IPS-18a (cell line): ENCODE data around the gene TXNRD2.

Experiments
- H3K27ac ChIP-seq: one replicate; pipeline ENCODE4 v1.5.1; 2013; ENCODE audit warnings: low read length
- H3K27me3 ChIP-seq: one replicate; pipeline ENCODE4 v1.6.1; 2013; ENCODE audit warnings: mild to moderate bottlenecking, low read length; ENCODE audit not compliant: control insufficient read depth, insufficient read depth
- H3K36me3 ChIP-seq: one replicate; pipeline ENCODE4 v1.6.1; 2013; ENCODE audit warnings: low read depth, low read length; ENCODE audit not compliant: control insufficient read depth
- H3K4me1 ChIP-seq: one replicate; pipeline ENCODE4 v1.6.1; 2013; ENCODE audit warnings: low read depth, low read length; ENCODE audit not compliant: control insufficient read depth
- H3K4me3 ChIP-seq: one replicate; pipeline ENCODE4 v1.5.1; 2013; ENCODE audit warnings: low read length
- H3K9ac ChIP-seq: one replicate; pipeline ENCODE4 v1.6.1; 2013; ENCODE audit warnings: mild to moderate bottlenecking, low read length, moderate library complexity
- H3K9me3 ChIP-seq: one replicate; pipeline ENCODE4 v1.6.1; 2013; ENCODE audit warnings: low read depth, low read length; ENCODE audit not compliant: control insufficient read depth

The TXNRD2 gene

DNA sequence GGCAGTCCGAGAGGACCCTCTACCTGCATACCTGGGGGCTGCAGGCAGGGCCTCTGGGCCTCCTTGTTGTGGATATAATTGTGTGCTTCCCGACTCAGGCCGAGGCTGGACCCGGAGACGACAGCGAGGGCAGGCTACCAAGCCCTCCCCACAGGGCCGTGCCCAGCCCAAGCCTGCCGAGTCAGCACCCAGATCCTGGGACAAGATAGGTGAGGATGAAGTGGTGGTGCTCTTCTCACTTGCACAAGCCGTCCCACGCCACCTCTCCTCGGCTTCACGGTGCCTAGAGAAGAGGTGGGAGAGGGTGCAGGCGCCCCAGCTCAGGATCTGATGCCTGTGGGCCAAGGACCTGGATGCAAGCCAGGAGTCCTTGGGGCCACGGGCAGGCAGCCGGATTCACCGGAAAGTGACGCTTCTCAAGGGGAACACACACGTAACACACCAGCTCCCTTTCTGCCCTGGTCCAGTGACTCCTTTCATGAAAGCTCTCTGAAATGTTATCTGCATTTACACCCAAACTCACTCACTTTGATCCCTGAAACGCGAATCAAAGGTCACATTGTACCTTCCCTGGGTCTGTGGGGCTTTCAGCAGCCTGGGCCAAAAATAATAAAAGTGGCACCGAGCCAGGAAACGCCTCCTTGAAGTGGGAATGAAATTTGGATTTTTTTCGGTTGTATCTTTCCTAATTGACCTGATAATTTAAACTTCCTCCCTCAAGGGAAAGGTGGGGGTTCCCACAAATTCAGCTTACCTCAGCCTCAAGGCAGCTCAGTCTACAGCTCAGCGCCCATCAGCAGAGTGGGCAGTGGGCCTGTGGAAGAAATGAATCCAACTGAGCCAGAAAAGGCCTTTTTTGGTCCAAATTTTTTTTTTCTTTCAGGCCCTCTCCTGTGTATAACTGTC is 85.9 kb downstream of the TXNRD2 start:
- Histone ChIP-seq H3K4me3 (peak overlapping the region; percentile 79), H3K9ac (peak overlapping the region; percentile 81), H3K9me3 (no peaks in the 10 kb centered on the region), H3K27ac (no peak overlapping the region), H3K4me1 (peaks cover 19% of the 10 kb centered on the region), H3K36me3 (peaks cover 12% of the 10 kb centered on the region), H3K27me3 (no peaks in the 10 kb centered on the region)

DNA sequence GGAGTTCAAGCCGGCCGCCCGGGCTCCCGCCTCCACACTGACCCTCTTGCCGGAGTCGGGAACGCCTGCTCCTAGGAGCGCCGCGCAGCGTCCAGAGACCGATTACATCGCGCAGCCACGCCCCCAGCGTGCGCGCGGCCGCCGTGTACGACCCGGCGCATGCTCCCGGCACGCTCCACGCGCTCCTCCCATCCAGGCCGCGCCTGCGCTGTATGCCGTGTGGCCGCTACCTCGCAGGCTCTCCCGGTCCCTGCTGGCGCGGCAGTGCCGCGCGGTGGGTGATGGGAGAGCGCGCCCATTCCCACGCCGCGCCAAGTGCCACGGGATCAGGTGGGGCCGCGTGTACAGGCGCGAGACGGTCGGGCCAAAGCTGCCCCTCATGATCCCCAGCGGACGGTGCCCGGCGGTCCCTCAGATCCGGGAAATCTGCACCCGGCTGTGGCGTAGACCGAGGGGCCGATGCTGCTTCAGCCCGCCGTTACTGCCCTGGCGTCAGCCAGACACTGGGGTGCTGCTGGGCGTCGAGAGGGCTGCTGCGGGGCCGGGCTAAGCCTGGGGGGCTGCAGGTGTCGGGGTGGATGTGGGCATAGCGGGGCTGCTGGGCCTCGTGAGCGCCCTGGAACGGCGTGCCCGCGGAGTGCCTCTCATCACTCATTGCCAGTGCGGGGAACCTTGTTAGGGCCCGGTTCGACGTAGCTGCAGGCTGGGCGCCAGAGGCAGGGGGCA is 86.7 kb downstream of the TXNRD2 start, which contains the start of the genes GNB1L and RTL10:
TSS of gene GNB1L (minus strand) at position 97 of the 726 bp plus-strand sequence. CDS start 33,519 bp downstream, outside the sequence.
TSS of gene RTL10 (minus strand) at position 97 of the 726 bp plus-strand sequence. CDS start 2,613 bp downstream, outside the sequence.
- peaks cover 21% of the 10 kb centered on the region for H3K36me3 ChIP-seq
- H3K9me3 ChIP-seq, result no peaks in the 10 kb centered on the region
- H3K27me3 ChIP-seq, result no peaks in the 10 kb centered on the region
- H3K4me3 ChIP-seq, result peak within 1 kb of the TSS; percentile 79
- H3K9ac ChIP-seq, result peak within 1 kb of the TSS; percentile 81
- H3K4me1 ChIP-seq, result peaks cover 19% of the 10 kb centered on the region
- peak within 1 kb of the TSS; percentile 49 for H3K27ac ChIP-seq

DNA sequence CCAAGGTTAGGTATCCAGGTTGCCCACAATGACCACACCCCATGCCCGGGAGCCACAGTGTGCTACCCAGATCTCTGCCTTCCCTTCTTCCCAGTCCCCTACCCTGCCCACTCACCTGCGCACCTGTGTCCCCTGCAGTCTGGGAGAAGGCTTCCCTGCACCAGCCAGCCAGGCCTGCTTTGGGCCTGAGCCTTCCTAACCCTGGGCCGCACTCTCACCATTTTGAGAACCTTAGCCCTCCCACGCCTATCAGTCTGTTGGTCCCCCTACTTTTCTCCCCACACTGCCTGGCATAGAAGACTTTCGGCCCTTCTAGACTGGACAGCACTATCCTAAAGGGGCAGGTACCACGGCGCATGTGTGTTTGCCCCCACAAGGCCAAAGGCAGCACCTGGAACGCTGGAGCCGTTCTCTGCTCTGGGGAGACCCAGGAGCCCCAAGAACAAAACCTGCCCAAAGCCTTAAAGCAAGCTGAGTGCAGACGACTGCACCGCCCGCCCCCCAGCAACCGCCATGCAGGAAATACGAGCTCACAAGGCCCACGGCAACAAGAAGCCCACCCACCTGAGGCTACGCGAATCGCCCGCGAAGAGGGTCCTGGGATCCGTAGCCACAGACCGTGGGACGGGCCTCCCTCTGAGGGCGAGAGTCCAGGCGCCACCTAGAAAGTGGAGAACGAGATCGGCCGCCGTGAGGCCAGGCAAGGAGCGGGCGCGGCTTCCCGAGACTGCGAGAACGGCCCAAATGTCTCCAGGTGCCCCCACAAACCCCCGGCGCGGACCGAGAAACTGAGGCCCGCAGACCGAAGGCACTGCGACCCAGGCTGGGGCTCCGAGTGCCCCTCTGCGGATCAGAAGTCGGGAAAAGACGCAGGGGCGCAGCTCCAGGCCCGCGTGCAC is 87.5 kb downstream of the TXNRD2 start:
- Histone ChIP-seq H3K9me3 (no peaks in the 10 kb centered on the region), H3K27ac (peak overlapping the region; percentile 49), H3K27me3 (no peaks in the 10 kb centered on the region), H3K36me3 (peaks cover 21% of the 10 kb centered on the region), H3K9ac (peak overlapping the region; percentile 81), H3K4me3 (peak overlapping the region; percentile 79), H3K4me1 (peaks cover 19% of the 10 kb centered on the region)

DNA sequence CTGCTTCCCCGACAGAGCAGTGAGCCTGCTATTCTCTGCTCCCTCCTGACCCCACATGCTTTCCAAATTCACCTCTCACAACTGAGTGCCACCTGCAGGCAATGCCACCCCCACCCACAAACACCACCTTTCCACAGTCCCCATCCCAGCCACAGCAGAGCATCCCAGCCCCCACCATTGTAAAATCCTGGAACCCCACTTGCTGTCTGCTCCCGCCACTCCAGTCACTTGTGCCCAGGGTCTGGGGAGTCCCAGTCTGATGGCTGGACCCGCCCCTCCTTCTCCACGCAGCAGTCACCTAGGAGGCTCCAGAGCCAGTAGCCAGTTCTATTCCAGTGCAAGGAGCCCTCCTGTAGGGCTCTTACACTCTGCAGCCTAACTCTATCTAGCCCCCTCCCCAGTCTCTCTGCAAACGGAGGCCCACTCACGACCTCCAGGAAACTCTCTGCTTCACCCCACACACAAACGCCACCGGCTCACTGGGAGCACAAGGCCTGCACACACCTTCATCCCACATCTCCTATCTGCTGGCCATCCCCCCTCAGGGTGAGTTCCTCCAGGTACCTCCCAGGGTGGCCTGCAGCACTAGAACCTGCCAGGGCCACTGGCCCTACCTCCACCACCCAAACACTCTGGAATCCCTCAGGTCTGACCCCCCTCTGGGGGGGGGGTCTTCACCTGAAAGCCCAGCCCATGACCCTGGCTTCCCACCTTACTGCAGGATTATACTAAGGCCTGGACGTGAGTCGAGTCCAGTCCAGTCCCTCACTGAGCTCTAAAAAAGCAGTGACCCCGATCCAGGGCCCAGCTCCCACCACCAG is 88.3 kb downstream of the TXNRD2 start:
- H3K36me3 ChIP-seq, result peaks cover 21% of the 10 kb centered on the region
- no peaks in the 10 kb centered on the region for H3K9me3 ChIP-seq
- no peaks in the 10 kb centered on the region for H3K27me3 ChIP-seq
- no peak overlapping the region for H3K27ac ChIP-seq
- H3K9ac ChIP-seq, result peak overlapping the region; percentile 81
- peaks cover 17% of the 10 kb centered on the region for H3K4me1 ChIP-seq
- peak overlapping the region; percentile 79 for H3K4me3 ChIP-seq

DNA sequence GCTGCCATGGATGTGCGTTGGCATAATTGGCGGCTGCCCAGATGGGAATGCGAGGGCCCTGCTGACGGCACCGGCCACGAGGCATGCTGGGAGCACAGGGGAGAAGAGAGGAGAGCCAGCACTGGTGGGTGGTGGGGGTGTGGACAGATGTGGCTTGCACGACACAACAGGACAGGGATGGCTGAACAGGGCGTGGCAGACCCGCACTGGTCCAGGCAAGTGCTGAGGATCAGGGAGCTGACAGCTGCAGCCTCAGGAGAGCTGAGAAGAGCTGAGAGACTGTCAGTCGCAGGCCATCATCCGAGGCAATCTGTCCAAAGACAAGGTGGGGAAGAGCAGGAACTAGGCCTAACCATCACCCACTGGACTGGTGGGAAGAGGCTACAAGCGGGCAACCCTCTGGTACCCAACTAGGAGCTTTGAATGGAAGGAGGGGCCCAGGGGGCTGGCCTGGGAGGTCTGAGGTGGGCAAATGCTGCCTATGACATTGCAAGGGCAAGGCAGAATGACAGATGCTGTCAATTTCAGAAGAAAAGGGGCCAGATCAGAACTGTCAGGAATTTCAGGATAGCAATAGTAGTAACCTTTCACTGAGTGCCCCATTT is 89.3 kb downstream of the TXNRD2 start:
- peaks cover 21% of the 10 kb centered on the region for H3K36me3 ChIP-seq
- peaks cover 11% of the 10 kb centered on the region for H3K4me1 ChIP-seq
- H3K9ac ChIP-seq, result no peak overlapping the region
- H3K27ac ChIP-seq, result no peak overlapping the region
- no peaks in the 10 kb centered on the region for H3K27me3 ChIP-seq
- H3K9me3 ChIP-seq, result no peaks in the 10 kb centered on the region
- H3K4me3 ChIP-seq, result no peak overlapping the region

DNA sequence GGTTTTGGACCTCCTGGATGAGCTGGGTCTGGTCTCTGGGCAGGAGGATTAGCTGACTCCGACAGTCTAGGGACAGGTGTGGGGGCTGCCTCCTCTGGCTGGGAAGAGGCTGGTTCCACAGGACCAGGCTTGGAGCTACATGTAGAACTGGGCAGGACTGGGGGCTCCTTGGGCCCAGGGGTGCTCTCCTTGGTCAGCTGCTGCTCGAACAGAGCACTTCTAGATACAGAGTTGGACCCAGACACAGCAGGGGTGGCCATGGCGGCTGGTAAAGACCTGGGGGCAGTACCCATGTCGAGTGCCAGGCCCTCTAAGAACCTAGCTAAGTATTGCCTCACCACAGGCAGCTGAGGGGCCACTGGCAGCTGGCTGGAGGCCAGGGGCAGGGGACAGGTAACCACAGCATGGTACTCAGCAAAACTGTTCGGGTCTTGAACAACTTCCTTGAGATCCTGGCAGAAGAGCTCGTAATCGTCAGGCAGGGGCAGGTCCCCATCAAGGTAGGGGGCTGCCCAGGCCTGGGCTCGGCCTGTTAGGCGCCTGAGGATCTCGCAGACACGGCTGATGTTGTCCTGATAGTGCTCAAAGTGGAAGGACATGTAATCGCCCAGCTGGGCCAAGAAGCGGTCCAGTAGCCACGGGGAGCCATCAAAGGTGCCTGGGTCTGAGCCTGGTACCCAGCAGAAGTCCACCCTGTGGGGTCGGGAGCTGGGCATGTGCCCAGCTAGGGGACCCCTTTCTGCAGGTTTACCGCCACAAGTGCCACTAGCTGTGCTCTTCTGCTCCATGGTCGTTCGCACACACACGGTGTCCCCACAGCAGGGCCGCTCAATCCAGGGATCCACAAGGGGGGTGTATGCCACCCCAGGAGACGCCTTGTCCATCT is 90.1 kb downstream of the TXNRD2 start:
- H3K36me3 ChIP-seq, result peaks cover 21% of the 10 kb centered on the region
- H3K4me1 ChIP-seq, result peaks cover 11% of the 10 kb centered on the region
- H3K27me3 ChIP-seq, result no peaks in the 10 kb centered on the region
- no peak overlapping the region for H3K9ac ChIP-seq
- H3K27ac ChIP-seq, result no peak overlapping the region
- no peaks in the 10 kb centered on the region for H3K9me3 ChIP-seq
- H3K4me3 ChIP-seq, result no peak overlapping the region

DNA sequence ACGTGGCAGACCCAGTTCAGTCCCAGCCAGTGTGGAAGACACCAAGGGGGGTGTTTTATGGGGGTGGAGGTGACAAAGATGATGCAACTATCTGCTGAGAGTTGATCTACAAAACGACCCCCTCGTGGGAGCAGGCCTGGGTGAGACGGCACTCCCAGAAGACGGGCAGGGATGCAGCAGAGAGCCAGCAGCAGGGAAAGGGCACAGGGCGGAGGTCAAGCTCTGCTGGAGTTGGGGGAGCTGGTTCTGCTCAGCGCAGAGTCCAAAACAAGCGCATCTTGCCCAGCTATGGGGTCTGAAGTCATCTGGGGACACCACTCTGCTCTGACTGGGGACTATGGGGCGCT is 90.9 kb downstream of the TXNRD2 start:
- Histone ChIP-seq H3K4me3 (no peak overlapping the region), H3K4me1 (peaks cover 8% of the 10 kb centered on the region), H3K27ac (no peak overlapping the region), H3K36me3 (peaks cover 21% of the 10 kb centered on the region), H3K9me3 (no peaks in the 10 kb centered on the region), H3K9ac (no peak overlapping the region), H3K27me3 (no peaks in the 10 kb centered on the region)

DNA sequence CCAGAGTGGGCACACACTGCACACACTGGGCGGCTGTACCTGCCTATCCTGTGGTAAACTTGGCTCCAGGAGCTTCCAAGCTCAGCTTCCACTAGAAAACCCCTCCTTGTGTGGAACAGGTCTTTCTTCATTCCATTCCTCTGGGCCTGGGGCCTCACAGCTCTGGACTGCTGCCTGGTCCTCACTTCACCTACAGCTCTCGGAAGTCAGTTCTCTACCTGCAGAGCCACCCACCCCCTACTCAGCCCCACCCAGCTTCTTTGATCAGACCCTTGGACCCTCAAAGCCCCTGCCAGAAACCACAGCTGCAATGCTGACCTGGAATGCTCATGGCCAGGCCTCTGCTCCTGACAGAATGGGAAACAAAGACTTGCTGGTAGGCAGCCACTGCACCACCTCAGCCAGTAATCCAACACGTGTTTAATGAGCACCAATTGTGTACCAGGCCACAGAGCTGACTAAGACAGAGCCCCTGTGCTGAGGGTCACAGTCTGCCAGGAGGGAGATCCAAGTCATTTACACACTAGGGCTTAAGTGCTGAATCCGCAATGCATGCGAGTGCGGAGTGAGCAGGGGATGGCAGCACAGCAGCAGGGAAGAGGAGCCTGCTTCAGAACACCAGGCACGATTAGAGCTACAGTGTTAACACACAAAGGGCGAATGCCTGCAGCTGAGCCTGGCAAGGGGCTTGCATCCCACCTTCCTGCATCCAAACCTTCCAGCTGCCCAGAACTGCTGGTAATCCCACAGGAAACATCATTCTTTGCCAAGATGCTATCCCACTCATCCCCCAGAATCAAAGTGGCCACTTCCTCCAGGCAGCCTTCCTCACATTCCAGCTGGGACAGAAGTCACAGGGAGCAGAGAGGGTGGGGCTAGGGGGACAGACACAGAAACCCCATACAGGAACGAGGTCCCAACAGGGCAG is 91.5 kb downstream of the TXNRD2 start:
- Histone ChIP-seq H3K27ac (no peak overlapping the region), H3K27me3 (no peaks in the 10 kb centered on the region), H3K4me1 (peaks cover 5% of the 10 kb centered on the region), H3K36me3 (peaks cover 21% of the 10 kb centered on the region), H3K9ac (no peak overlapping the region), H3K9me3 (no peaks in the 10 kb centered on the region), H3K4me3 (no peak overlapping the region)
